ENCODE results near the gene CABLES1. TPM values are rescaled to one million over a fixed set of nuclear protein-coding genes. Genes with fewer than 3 reads are reported as not detected.

CABLES1 gene
- total and polyA plus RNA-seq, 2 of the 8 experiments (the other 6 are each of a cell fraction or from before 2014, with no cell fraction given), result 9.2 to 26.4 TPM

Other genes starting within 250 kb of the CABLES1 start
- 63.4 and 65.8 TPM in 2 replicates for gene RBBP8, start 202.2 kb upstream of the CABLES1 start, total RNA-seq (2021; fragmentation: NEBNext Ultra II Directional; extraction: Animal tissue kit (Norgen Biotek cat#: 25700))
- gene RBBP8, start 202.2 kb upstream of the CABLES1 start, polyA plus RNA-seq (2011; rRNA removed), result 8.9 and 16.1 TPM in 2 replicates